ENCODE measurements around the gene PKM. TPM values are rescaled to one million over a fixed set of nuclear protein-coding genes. Genes with fewer than 3 reads are reported as not detected.
A peak's percentile ranks its signal among the peaks of the same experiment; 100 is the strongest.

Gene PKM
- total RNA-seq, 1 donor from 2014 or later, result 1,163 TPM

GRCh38 chr15:72170691-72171090 lies 60.3 kb downstream of the PKM start:
- no peaks in the 10 kb centered on the region for H3F3A ChIP-seq (ENCODE audit: low read depth)
- no peak overlapping the region for H3K27ac Mint-ChIP-seq
- H2AFZ ChIP-seq (replicated peaks), result no peak overlapping the region
- peaks cover 5% of the 10 kb centered on the region for H3K4me1 ChIP-seq
- H3K79me2 ChIP-seq (ENCODE audit: low read depth), result no peaks in the 10 kb centered on the region
- no peak overlapping the region for H3K4me3 ChIP-seq
- H3K27me3 ChIP-seq, result no peaks in the 10 kb centered on the region
- no peaks in the 10 kb centered on the region for H3K36me3 ChIP-seq
- DNase-seq (ENCODE audit: low spot score), result no peak
- H3K4me2 ChIP-seq, result no peak overlapping the region
- peaks cover 15% of the 10 kb centered on the region for H3K27me3 Mint-ChIP-seq (ENCODE audit: insufficient read depth, low read depth)
- H3K9ac ChIP-seq, result no peak overlapping the region
- H3K9me3 ChIP-seq (ENCODE audit: low read depth), result no peaks in the 10 kb centered on the region
- TF ChIP-seq CTCF (IDR thresholded peaks at IDR 0.05) (no peak), EZH2 (IDR thresholded peaks at IDR 0.05) (no peak), EZH2phosphoT487 (IDR thresholded peaks at IDR 0.05) (no peak)
- no peaks in the 10 kb centered on the region for H3K9me3 Mint-ChIP-seq
- H3K4me1 Mint-ChIP-seq, result peaks cover 9% of the 10 kb centered on the region
- no peaks in the 10 kb centered on the region for H4K20me1 ChIP-seq (ENCODE audit: low read depth)
- no peaks in the 10 kb centered on the region for H3K36me3 Mint-ChIP-seq
- H3K27ac ChIP-seq, result no peak overlapping the region
- H3K4me3 Mint-ChIP-seq, result peak overlapping the region; percentile 54

DNA sequence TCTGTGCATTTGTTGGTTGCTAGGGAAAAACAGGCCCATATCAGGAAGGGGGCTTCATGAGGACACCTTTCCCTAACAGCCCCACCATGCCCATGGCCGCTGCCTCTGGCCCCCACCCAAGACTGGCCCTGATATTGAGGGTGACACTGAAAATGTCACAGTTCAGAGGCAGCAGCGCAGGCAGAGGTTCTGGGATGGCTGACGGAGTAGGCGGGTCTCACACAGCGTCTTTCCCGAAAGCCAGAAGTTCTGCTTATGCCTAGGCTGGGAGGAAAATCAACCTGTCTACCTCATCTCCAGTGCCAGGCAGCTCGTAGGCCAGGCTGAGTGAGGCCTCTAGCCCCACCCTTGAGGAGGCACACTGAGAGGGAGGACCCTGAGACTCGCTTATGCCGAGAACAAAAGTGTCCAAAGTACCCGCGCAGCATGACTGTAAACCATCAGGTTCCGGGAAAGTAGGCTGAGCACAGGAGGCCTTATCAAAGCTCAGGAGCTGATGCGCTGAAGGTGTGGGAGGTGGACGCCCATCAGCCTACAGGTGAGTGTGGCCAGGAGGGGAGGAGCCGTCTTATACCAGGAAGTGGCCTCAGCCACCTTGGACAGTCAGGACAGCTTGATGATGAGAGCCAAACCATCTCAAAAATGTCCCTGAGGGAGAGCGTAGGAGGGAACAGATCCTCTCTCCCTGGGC lies 60.9 kb downstream of the PKM start:
- peaks cover 12% of the 10 kb centered on the region for H3K27me3 Mint-ChIP-seq (ENCODE audit: insufficient read depth, low read depth)
- Histone ChIP-seq H2AFZ (replicated peaks) (no peak overlapping the region), H3K4me2 (no peak overlapping the region), H3K4me3 (no peak overlapping the region), H3F3A (ENCODE audit: low read depth) (no peaks in the 10 kb centered on the region), H3K9ac (no peak overlapping the region), H3K27ac (no peak overlapping the region), H3K27me3 (no peaks in the 10 kb centered on the region), H3K4me1 (peaks cover 5% of the 10 kb centered on the region), H3K9me3 (ENCODE audit: low read depth) (no peaks in the 10 kb centered on the region), H3K79me2 (ENCODE audit: low read depth) (no peaks in the 10 kb centered on the region), H3K36me3 (no peaks in the 10 kb centered on the region), H4K20me1 (ENCODE audit: low read depth) (no peaks in the 10 kb centered on the region)
- no peaks in the 10 kb centered on the region for H3K36me3 Mint-ChIP-seq
- no peak for DNase-seq (ENCODE audit: low spot score)
- H3K4me1 Mint-ChIP-seq, result peaks cover 9% of the 10 kb centered on the region
- no peak overlapping the region for H3K4me3 Mint-ChIP-seq
- H3K9me3 Mint-ChIP-seq, result no peaks in the 10 kb centered on the region
- no peak overlapping the region for H3K27ac Mint-ChIP-seq
- no peak for TF ChIP-seq EZH2phosphoT487 (IDR thresholded peaks at IDR 0.05)

DNA sequence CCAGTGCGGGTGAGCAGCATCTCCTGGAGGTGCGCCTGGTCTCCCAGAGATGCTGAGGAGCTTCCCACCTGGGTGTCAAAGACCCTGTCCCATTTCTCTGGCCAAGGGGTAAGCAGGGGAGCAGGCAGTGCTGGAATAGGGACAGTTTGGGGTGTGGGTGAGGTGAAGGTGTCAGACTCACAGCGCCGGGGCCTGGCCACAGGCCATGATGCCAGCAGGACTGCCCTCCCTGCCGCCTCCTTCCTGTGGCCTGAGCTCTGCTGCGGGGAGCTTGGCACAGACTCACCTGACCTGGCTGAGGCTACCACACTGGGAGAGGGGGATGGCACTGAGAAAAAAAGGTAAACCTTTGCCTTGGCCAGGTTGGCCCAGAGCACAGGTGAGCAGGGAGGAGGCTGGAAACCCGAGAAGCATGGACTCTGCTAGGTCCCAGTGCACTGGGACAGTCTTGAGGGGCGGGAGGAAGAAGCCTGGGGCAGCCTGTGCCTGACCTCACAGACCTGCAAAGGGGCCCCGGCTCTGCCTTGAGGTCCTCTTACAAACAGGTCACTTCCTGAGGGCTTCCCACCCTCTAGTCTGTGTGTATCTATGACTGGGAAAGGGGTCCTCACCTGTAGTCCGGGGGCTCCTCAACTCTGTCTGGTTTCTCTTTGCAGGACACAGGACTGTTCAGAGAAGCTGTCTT lies 61.6 kb downstream of the PKM start:
- Histone ChIP-seq H4K20me1 (ENCODE audit: low read depth) (no peaks in the 10 kb centered on the region), H3K27me3 (no peaks in the 10 kb centered on the region), H3K4me2 (no peak overlapping the region), H3K9me3 (ENCODE audit: low read depth) (no peaks in the 10 kb centered on the region), H3K27ac (no peak overlapping the region), H3K36me3 (no peaks in the 10 kb centered on the region), H3K79me2 (ENCODE audit: low read depth) (no peaks in the 10 kb centered on the region), H3K4me3 (no peak overlapping the region), H3F3A (ENCODE audit: low read depth) (no peaks in the 10 kb centered on the region), H2AFZ (replicated peaks) (no peak overlapping the region), H3K4me1 (peaks cover 5% of the 10 kb centered on the region), H3K9ac (no peak overlapping the region)
- Mint-ChIP-seq H3K36me3 (no peaks in the 10 kb centered on the region), H3K9me3 (no peaks in the 10 kb centered on the region), H3K27me3 (ENCODE audit: insufficient read depth, low read depth) (peaks cover 12% of the 10 kb centered on the region), H3K4me3 (no peak overlapping the region), H3K4me1 (peaks cover 7% of the 10 kb centered on the region), H3K27ac (peak overlapping the region; percentile 57)
- no peak for DNase-seq (ENCODE audit: low spot score)
- TF ChIP-seq EZH2phosphoT487 (IDR thresholded peaks at IDR 0.05) (no peak), EZH2 (IDR thresholded peaks at IDR 0.05) (no peak), CTCF (IDR thresholded peaks at IDR 0.05) (no peak)

DNA sequence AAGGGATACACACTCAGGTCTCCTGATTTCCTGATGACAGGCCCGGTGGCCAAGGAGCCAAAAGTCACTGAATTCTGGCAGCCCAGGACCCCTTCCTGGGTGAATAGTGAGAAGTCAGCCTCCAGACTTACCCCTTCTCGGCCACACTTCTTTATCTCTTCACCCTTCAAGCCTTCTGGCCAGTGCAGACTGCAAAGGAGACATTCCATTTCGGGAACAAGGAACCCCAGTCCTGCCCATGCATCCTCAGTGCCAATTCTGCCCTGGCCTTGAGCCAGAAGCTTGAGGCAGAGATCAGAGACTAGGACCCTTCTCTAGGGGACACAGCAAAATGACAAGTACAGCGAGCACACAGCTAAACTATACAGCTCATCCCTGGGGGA lies 62.2 kb downstream of the PKM start:
- Histone ChIP-seq H3K9me3 (ENCODE audit: low read depth) (no peaks in the 10 kb centered on the region), H3K4me2 (no peak overlapping the region), H3K9ac (no peak overlapping the region), H3F3A (ENCODE audit: low read depth) (no peaks in the 10 kb centered on the region), H3K27me3 (no peaks in the 10 kb centered on the region), H2AFZ (replicated peaks) (no peak overlapping the region), H4K20me1 (ENCODE audit: low read depth) (no peaks in the 10 kb centered on the region), H3K36me3 (no peaks in the 10 kb centered on the region), H3K4me3 (no peak overlapping the region), H3K4me1 (peaks cover 5% of the 10 kb centered on the region), H3K79me2 (ENCODE audit: low read depth) (no peaks in the 10 kb centered on the region), H3K27ac (no peak overlapping the region)
- Mint-ChIP-seq H3K9me3 (no peaks in the 10 kb centered on the region), H3K4me1 (peaks cover 11% of the 10 kb centered on the region), H3K36me3 (no peaks in the 10 kb centered on the region), H3K27ac (no peak overlapping the region), H3K4me3 (no peak overlapping the region), H3K27me3 (ENCODE audit: insufficient read depth, low read depth) (peaks cover 12% of the 10 kb centered on the region)
- TF ChIP-seq CTCF (IDR thresholded peaks at IDR 0.05) (no peak), EZH2phosphoT487 (IDR thresholded peaks at IDR 0.05) (no peak), EZH2 (IDR thresholded peaks at IDR 0.05) (no peak)
- no peak for DNase-seq (ENCODE audit: low spot score)
